ENCODE measurements around the gene SEZ6. TPM values are rescaled to one million over a fixed set of nuclear protein-coding genes. Genes with fewer than 3 reads are reported as not detected.

Gene SEZ6
- total RNA-seq, 2 donors from 2014 or later = 0.37 TPM; not detected in 1

DNA sequence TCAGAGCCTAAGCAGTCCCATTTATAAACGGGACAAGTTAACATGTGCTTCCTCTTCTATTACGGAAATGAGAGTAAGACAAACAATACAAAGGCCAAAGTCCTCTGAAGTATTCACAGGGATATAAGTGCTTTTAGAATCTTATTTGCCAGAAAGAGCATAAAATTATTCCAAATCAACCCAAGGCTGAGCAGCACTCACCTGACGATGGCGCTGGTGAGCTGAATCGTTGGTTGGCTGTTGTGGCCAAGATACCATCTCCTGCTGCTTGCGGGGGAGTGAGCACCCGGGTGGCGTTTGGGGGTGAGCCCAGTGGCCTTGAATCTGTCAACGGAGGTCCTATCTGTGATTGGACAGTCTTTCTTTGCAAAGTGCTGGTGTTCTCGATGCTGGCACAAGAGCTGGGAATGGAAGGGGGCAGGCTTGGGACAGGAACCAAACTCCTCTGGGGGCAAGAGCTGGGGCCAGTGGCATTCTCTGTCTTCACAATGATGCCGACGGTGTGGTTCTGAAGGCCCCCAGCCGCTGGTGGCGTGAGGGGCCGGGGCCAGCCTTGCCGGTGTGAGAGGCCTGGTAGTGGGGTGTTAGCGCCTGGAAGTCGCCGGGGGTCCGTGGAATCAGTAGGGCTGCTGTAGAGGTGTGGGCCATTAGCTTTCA is 93.4 kb downstream of the SEZ6 start:
- intact Hi-C loops (cut with DNase I) = loop anchor here (10.0 kb wide), 1 partner anchor 58 kb away; the partner anchor contains the start of gene ERAL1
- H3K4me1 ChIP-seq = peaks cover 5% of the 10 kb centered on the region
- H3K27me3 ChIP-seq = no peaks in the 10 kb centered on the region
- TF ChIP-seq CTCF (IDR thresholded peaks at IDR 0.05) = peak; percentile 37
- peak overlapping the region; percentile 21 for H3K27ac ChIP-seq
- peak; percentile 74 for DNase-seq
- H3K36me3 ChIP-seq = peaks cover 30% of the 10 kb centered on the region
- no peak overlapping the region for H3K4me3 ChIP-seq
- H3K9ac ChIP-seq (ENCODE audit: low read depth in 2 of 2, low read length in 2 of 2) = peak overlapping the region in 1 of 2 donors; percentile 46
- no peaks in the 10 kb centered on the region for H3K9me3 ChIP-seq

DNA sequence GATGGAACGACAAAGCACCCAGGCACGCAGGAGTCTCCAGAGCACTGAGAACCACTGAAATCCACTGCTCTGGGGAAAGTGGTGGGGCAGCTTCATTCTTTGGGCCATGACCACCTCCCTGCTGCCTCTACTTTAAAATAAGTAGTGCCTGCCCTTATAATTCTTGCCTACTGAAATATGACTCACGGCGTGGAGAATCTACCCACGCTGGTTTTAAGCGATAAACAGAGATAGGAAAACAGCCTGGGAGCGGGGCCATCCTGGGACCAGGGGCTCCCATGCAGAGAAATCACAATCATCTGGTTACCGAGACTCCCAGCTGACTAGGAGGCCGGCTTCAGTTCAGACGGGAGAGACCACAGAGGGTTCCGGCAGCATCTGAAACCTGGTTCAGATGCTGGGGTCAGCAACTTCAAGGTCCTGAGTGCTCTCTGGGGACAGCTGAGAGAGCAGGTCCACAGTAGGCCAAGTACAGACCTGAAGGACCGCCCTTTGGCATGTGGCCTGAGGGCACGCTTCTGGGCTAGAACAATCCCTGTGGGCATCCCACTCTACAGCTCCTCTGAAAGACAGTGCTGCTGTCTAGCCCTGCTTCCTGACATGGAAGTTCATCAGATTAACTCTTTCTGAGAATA is 94.3 kb downstream of the SEZ6 start:
- H3K9ac ChIP-seq (ENCODE audit: low read depth in 2 of 2, low read length in 2 of 2) = peak overlapping the region; percentile 13 to 46
- peaks cover 5% of the 10 kb centered on the region for H3K4me1 ChIP-seq
- TF ChIP-seq CTCF (IDR thresholded peaks at IDR 0.05) = no peak
- no peak for DNase-seq
- H3K27ac ChIP-seq = peak overlapping the region; percentile 21
- H3K4me3 ChIP-seq = no peak overlapping the region
- no peaks in the 10 kb centered on the region for H3K9me3 ChIP-seq
- H3K36me3 ChIP-seq = peaks cover 28% of the 10 kb centered on the region
- intact Hi-C loops (cut with DNase I) = loop anchor here (10.0 kb wide), 1 partner anchor 57 kb away; the partner anchor contains the start of gene ERAL1
- no peaks in the 10 kb centered on the region for H3K27me3 ChIP-seq

DNA sequence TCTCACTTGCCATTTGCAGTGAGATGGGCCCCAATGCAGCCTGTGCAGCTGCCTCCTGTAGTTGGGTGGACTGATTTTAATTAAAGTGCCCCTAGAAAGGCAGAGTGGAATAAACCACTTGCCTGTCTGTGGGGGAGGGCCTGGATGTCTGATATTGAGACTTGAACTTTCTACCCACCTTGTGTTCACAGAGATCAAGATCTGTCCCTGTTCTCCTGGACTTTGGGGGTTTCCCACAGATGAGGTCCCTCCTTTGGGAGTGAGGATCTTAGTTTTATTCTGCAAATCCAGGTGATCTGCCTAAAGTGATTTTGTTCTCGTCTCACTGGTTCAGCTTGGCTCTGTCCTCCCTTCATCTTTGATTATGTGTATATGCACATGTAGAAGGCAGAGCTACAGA is 95.3 kb downstream of the SEZ6 start:
- intact Hi-C loops (cut with DNase I) = loop anchor here (10.0 kb wide), 1 partner anchor 56 kb away; the partner anchor contains the start of gene ERAL1

GRCh38 chr17:28908640-28909167 is 97.1 kb downstream of the SEZ6 start:
- peak; percentile 56 for DNase-seq
- peaks cover 5% of the 10 kb centered on the region for H3K4me1 ChIP-seq
- H3K9me3 ChIP-seq = no peaks in the 10 kb centered on the region
- no peak for TF ChIP-seq CTCF (IDR thresholded peaks at IDR 0.05)
- H3K27ac ChIP-seq = peak overlapping the region; percentile 45
- no peaks in the 10 kb centered on the region for H3K27me3 ChIP-seq
- intact Hi-C loops (cut with DNase I) = no loop called here
- H3K9ac ChIP-seq (ENCODE audit: low read depth in 2 of 2, low read length in 2 of 2) = no peak overlapping the region
- peaks cover 14% of the 10 kb centered on the region for H3K36me3 ChIP-seq
- H3K4me3 ChIP-seq = no peak overlapping the region

More for the DNA sequence above, 95.3 kb downstream of the SEZ6 start:
- Histone ChIP-seq H3K9ac (ENCODE audit: low read depth in 2 of 2, low read length in 2 of 2) (no peak overlapping the region), H3K27me3 (no peaks in the 10 kb centered on the region), H3K4me1 (peaks cover 5% of the 10 kb centered on the region), H3K36me3 (peaks cover 22% of the 10 kb centered on the region), H3K4me3 (no peak overlapping the region), H3K9me3 (no peaks in the 10 kb centered on the region), H3K27ac (no peak overlapping the region)
- no peak for DNase-seq
- no peak for TF ChIP-seq CTCF (IDR thresholded peaks at IDR 0.05)

DNA sequence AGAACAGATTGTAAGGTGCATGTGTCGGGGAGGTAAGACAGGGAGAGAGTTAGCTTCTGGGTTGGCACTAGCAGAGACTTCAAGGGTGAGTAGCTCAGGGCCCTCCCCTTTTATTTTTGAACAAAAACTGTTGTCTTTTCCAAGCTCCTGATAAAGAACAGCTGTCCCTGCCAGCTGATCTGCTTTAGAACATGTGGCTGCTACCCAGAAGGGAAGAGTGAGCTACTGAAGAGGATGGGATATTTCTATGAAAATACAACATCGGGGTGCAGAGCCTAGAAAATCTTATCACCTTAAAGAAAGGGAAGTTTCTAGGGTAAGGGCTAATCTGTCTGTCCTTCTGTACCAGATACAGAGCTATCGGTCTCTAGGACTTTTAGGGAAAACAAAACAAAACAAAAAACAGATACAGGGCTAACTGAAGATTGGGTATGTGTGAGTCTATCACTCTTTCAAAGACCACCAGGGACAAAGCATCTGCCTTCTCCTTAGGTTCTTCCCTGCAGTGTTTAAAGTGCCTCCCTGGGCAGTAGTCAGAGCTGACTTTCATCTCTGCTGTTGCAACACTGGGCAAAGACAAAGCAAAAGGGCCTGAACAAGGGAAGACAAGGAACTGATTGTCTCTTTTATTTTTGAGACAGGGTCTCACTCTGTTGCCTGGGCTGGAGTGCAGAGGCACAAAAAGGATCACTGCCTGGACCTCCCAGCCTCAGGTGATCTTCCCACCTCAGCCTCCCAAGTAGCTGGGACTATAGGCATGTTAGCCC is 97.9 kb downstream of the SEZ6 start:
- Histone ChIP-seq H3K27ac (peak overlapping the region; percentile 45), H3K4me1 (peaks cover 7% of the 10 kb centered on the region), H3K9me3 (no peaks in the 10 kb centered on the region), H3K27me3 (no peaks in the 10 kb centered on the region), H3K36me3 (peaks cover 8% of the 10 kb centered on the region), H3K4me3 (no peak overlapping the region), H3K9ac (ENCODE audit: low read depth in 2 of 2, low read length in 2 of 2) (peak overlapping the region; percentile 3 to 13)
- intact Hi-C loops (cut with DNase I) = no loop called here
- no peak for TF ChIP-seq CTCF (IDR thresholded peaks at IDR 0.05)
- DNase-seq = no peak
